Astrocyte (in vitro differentiated cells and primary cell): Measurements from ENCODE around the gene TM7SF3. TPM values are rescaled to one million over a fixed set of nuclear protein-coding genes. Genes with fewer than 3 reads are reported as not detected.
"Not testable (repeated sequence)": the region's sequence is repeated elsewhere in the genome, so short reads cannot be mapped to it uniquely, and the experiment has no call there.

Source experiments
- DNase-seq: peaks from one replicate; pipeline ENCODE4 v3.0.0-alpha.2; 2010; ENCODE audit warnings: low read depth
- FAIRE-seq: peaks from 2 replicates; lab custom pipeline; 2011; peaks lifted over from hg19 to GRCh38; lab: Jason Lieb, UNC
- H2AFZ ChIP-seq: 2 replicates; pipeline ENCODE4 v1.6.0; 2012; ENCODE audit warnings: low read depth, low read length, inconsistent platforms
- H3K27ac ChIP-seq: 2 replicates; pipeline ENCODE4 v1.5.1; 2011; ENCODE audit warnings: low read depth, low read length, inconsistent platforms
- H3K27me3 ChIP-seq: 2 replicates; pipeline ENCODE4 v1.6.0; 2011; ENCODE audit warnings: low read length, inconsistent platforms; ENCODE audit not compliant: insufficient read depth
- H3K36me3 ChIP-seq: 2 replicates; pipeline ENCODE4 v1.5.1; 2011; ENCODE audit warnings: low read length, inconsistent platforms; ENCODE audit not compliant: insufficient read depth
- H3K4me1 ChIP-seq: 2 replicates; pipeline ENCODE4 v1.5.1; 2011; ENCODE audit warnings: low read length, inconsistent platforms; ENCODE audit not compliant: insufficient read depth
- H3K4me2 ChIP-seq: 2 replicates; pipeline ENCODE4 v1.6.0; 2012; ENCODE audit warnings: low read length, inconsistent platforms
- H3K4me3 ChIP-seq: 2 replicates; pipeline ENCODE4 v1.5.1; 2011; ENCODE audit warnings: low read depth, mild to moderate bottlenecking, low read length, inconsistent platforms; ENCODE audit not compliant: insufficient read depth
- H3K79me2 ChIP-seq: 2 replicates; pipeline ENCODE4 v1.6.0; 2012; ENCODE audit warnings: mild to moderate bottlenecking, low read length, inconsistent platforms; ENCODE audit not compliant: insufficient read depth
- H3K9ac ChIP-seq: 2 replicates; pipeline ENCODE4 v1.6.0; 2012; ENCODE audit warnings: mild to moderate bottlenecking, low read length, inconsistent platforms
- H3K9me3 ChIP-seq: 2 replicates; pipeline ENCODE4 v1.5.1; 2012; ENCODE audit warnings: low read depth, mild to moderate bottlenecking, low read length, inconsistent platforms; ENCODE audit not compliant: insufficient read depth
- H4K20me1 ChIP-seq: 2 replicates; pipeline ENCODE4 v1.6.0; 2012; ENCODE audit warnings: low read length, inconsistent platforms; ENCODE audit not compliant: insufficient read depth
- H3K27ac Mint-ChIP-seq: one replicate; pipeline ENCODE4 v1.8.0; 2021; ENCODE audit warnings: mild to moderate bottlenecking, mixed read lengths; ENCODE audit not compliant: unreplicated experiment
- H3K27me3 Mint-ChIP-seq: one replicate; pipeline ENCODE4 v1.8.0; 2021; ENCODE audit warnings: low read depth, mixed read lengths; ENCODE audit not compliant: unreplicated experiment
- H3K36me3 Mint-ChIP-seq: one replicate; pipeline ENCODE4 v1.8.0; 2021; ENCODE audit warnings: low read depth, mixed read lengths; ENCODE audit not compliant: unreplicated experiment
- H3K4me1 Mint-ChIP-seq: one replicate; pipeline ENCODE4 v1.8.0; 2021; ENCODE audit warnings: low read depth, mixed read lengths; ENCODE audit not compliant: unreplicated experiment
- H3K4me3 Mint-ChIP-seq: one replicate; pipeline ENCODE4 v1.8.0; 2021; ENCODE audit warnings: mild to moderate bottlenecking, moderate library complexity, mixed read lengths; ENCODE audit not compliant: unreplicated experiment
- H3K9me3 Mint-ChIP-seq: one replicate; pipeline ENCODE4 v1.8.0; 2021; ENCODE audit warnings: mild to moderate bottlenecking, mixed read lengths; ENCODE audit not compliant: unreplicated experiment
- CTCF ChIP-seq: IDR thresholded peaks from 2 replicates; pipeline ENCODE4 v1.5.1; 2011; ENCODE audit warnings: low read depth, mild to moderate bottlenecking, inconsistent platforms, low read length, moderate library complexity; ENCODE audit not compliant: insufficient read depth
- EZH2 ChIP-seq: IDR thresholded peaks from 2 replicates; pipeline ENCODE4 v1.6.1; 2012; ENCODE audit warnings: mild to moderate bottlenecking, low read length, inconsistent platforms; ENCODE audit not compliant: insufficient read depth
- total RNA-seq: library from RNA; stranded (reverse); gene quantifications from 2 replicates; pipeline ENCODE4 v1.2.1, GENCODE V29; 2021

Gene TM7SF3
- total RNA-seq, 1 donor from 2014 or later: 104 TPM

DNA sequence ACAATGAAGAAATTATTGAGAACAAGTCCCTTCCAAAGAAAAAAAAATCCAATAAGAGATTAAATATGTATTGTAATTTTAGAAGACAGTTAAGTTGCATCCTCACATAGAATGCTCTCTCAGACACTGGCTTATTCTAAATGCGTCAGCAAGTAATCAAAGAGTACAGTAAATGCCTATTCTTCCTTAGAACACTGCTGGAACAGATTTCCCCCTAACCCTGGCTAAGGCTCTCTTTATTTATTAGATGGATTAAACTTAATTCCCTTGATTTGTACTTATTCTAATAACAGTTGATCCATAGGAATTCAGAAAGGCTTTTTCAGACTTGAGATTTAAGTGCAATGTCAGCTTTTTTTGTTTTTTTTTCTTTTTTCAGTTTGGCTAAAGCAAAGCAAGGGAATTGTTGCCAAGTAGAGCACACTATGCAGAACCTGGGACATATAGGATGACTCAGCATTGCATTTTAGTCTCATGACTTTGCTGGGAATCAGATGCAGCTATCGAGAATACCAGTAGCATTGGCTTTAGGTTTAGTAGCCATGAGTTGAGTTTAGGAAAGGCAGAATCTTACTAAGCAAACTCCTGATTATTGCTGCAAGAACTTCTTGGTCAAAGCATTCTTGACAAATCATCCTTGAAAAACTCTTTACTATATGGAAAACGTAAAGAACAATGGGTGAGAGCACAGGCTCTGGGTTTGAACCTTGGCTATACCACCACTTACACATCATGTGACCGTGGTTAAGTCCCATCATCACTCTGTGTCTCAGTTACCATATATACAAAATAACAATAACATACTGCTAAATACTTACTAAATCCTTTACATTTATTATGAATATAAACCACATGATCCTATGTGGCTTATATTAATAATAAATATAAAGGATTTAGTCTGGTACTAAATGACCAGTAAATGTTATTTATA, 34.9 kb upstream of the TM7SF3 start:
- no peaks in the 10 kb centered on the region for H3K27me3 ChIP-seq
- peak overlapping the region; percentile 1 for H2AFZ ChIP-seq
- H3K4me2 ChIP-seq: peak overlapping the region; percentile 14
- no peak overlapping the region for H3K4me3 ChIP-seq
- H3K36me3 ChIP-seq: no peaks in the 10 kb centered on the region
- Mint-ChIP-seq H3K4me1 (peaks cover 4% of the 10 kb centered on the region), H3K36me3 (peaks cover 4% of the 10 kb centered on the region), H3K4me3 (no peak overlapping the region), H3K27ac (peak overlapping the region; percentile 51), H3K9me3 (no peaks in the 10 kb centered on the region), H3K27me3 (no peaks in the 10 kb centered on the region)
- H3K27ac ChIP-seq: no peak overlapping the region
- H3K9ac ChIP-seq: no peak overlapping the region
- TF ChIP-seq EZH2 (no peak), CTCF (no peak)
- no peaks in the 10 kb centered on the region for H3K9me3 ChIP-seq
- DNase-seq: peak; percentile 57
- H4K20me1 ChIP-seq: no peaks in the 10 kb centered on the region
- no peak for FAIRE-seq
- H3K4me1 ChIP-seq: peaks cover 4% of the 10 kb centered on the region
- no peaks in the 10 kb centered on the region for H3K79me2 ChIP-seq

- H3K4me2 ChIP-seq, H3K27ac ChIP-seq, H3K27ac Mint-ChIP-seq, DNase-seq, H3K4me1 Mint-ChIP-seq, H3K36me3 ChIP-seq, H4K20me1 ChIP-seq, H3K4me3 Mint-ChIP-seq, H3K79me2 ChIP-seq, H3K4me3 ChIP-seq, H3K4me1 ChIP-seq, H3K9ac ChIP-seq, H3K27me3 ChIP-seq, H3K27me3 Mint-ChIP-seq, H2AFZ ChIP-seq, H3K9me3 ChIP-seq, FAIRE-seq: not testable (repeated sequence)
- Mint-ChIP-seq H3K9me3 (peaks cover 21% of the 10 kb centered on the region), H3K36me3 (peaks cover 29% of the 10 kb centered on the region)
Observed at GRCh38 chr12:27042018-27042417, 27.8 kb upstream of the TM7SF3 start.

DNA sequence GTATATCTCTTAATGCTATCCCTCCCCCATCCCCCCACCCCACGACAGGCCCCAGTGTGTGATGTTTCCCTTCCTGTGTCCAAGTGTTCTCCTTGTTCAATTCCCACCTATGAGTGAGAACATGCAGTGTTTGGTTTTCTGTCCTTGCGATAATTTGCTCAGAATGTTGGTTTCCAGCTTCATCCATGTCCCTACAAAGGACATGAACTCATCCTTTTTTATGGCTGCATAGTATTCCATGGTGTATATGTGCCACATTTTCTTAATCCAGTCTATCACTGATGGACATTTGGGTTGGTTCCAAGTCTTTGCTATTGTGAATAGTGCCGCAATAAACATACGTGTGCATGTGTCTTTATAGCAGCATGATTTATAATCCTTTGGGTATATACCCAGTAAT, 26.5 kb upstream of the TM7SF3 start:
- DNase-seq, H3K4me3 Mint-ChIP-seq, H3K27ac Mint-ChIP-seq, H3K27me3 ChIP-seq, H3K4me3 ChIP-seq, H3K36me3 ChIP-seq, H3K4me2 ChIP-seq, H3K4me1 ChIP-seq, H4K20me1 ChIP-seq, H3K27ac ChIP-seq, H3K9ac ChIP-seq, H2AFZ ChIP-seq, H3K79me2 ChIP-seq, H3K9me3 ChIP-seq, H3K4me1 Mint-ChIP-seq, H3K27me3 Mint-ChIP-seq, FAIRE-seq: not testable (repeated sequence)
- Mint-ChIP-seq H3K9me3 (peaks cover 21% of the 10 kb centered on the region), H3K36me3 (peaks cover 32% of the 10 kb centered on the region)
